ENCODE measurements around the gene MRRF. TPM values are rescaled to one million over a fixed set of nuclear protein-coding genes. Genes with fewer than 3 reads are reported as not detected.

The MRRF gene
- total and polyA plus RNA-seq, 2 donors (not counting 3 experiments of a cell fraction or from before 2014, with no cell fraction given), result 27.2 to 36.4 TPM

DNA sequence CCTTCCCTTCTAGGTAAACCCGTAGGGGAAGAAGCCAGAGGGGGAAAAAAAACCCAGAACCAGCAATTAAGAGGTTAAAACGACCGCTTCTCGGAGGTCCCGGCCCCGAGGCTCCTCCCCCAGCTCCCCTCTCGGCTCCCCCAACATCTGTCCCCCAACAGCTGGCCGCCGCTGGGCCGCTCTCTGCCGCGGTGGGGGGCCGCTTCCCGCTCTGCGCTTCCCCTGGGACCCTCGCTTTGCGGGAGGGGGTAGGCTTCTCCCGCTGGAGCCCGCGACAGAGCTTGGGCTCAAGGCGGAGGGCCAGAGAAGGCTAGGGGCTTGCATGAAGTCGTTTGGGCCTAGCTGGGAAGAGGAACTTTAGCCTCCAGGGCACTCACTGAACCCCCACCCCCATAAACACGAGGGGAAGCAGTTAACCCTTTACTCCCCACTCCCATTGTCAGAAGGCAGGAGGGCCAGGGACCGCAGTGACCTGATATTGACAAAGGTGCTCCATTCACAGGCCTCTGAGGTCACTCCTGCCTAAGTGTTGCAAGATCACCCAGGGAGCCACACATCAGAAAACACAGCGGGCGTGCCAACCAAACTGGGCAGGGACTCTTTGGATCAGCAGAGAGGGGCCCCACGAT, 43.4 kb upstream of the MRRF start:
- Histone ChIP-seq H3K79me2 (ENCODE audit: control insufficient read depth, insufficient read depth, low read length) (no peaks in the 10 kb centered on the region), H3K4me1 (ENCODE audit: control insufficient read depth, extremely low read depth, insufficient read depth, low read length) (peaks cover 9% of the 10 kb centered on the region), H3K4me2 (ENCODE audit: insufficient read depth, low read length) (no peak overlapping the region), H2AFZ (ENCODE audit: low read depth, low read length) (no peak overlapping the region), H4K20me1 (replicated peaks; ENCODE audit: control insufficient read depth, extremely low read depth, insufficient read depth, low read length) (no peaks in the 10 kb centered on the region), H3K9ac (replicated peaks; ENCODE audit: extremely low read depth, insufficient read depth, low read length) (no peak overlapping the region), H3K36me3 (ENCODE audit: control insufficient read depth in 2 of 2, extremely low read depth in 1 of 2, insufficient read depth in 2 of 2, low read length in 2 of 2) (no peaks in the 10 kb centered on the region), H3K4me3 (replicated peaks in 1 of 3; ENCODE audit: insufficient read depth in 1 of 3, low read depth in 1 of 3, low read length in 3 of 3) (no peak overlapping the region), H3K27me3 (ENCODE audit: control insufficient read depth in 2 of 2, insufficient read depth in 2 of 2, low read length in 2 of 2) (peaks cover 24 to 27% of the 10 kb centered on the region in 2 experiments), H3K9me1 (replicated peaks; ENCODE audit: control insufficient read depth, extremely low read depth, insufficient read depth, low read length) (no peaks in the 10 kb centered on the region), H3K9me3 (replicated peaks; ENCODE audit: control insufficient read depth, insufficient read depth, low read length) (no peaks in the 10 kb centered on the region), H3K27ac (ENCODE audit: insufficient read depth, low read depth, low read length) (no peak overlapping the region)
- no TSS peak for BruUV-seq (replicated peaks)
- DNase-seq (ENCODE audit: low read depth, low spot score) (no peak), FAIRE-seq (no peak)
- dilution Hi-C loops (cut with MboI; ENCODE audit: extremely low pct_ligation_motif_present, low sequenced_read_pairs) (no loop called here), intact Hi-C loops (cut with micrococcal nuclease) (no loop called here)
- TF ChIP-seq POLR2AphosphoS5 (IDR thresholded peaks at IDR 0.05; ENCODE audit: insufficient read depth, low read depth, low read length) (no peak), EZH2 (IDR thresholded peaks at IDR 0.05; ENCODE audit: borderline replicate concordance, low read depth, low read length, severe bottlenecking) (no peak), GATA2 (IDR thresholded peaks at IDR 0.05; ENCODE audit: insufficient read depth, insufficient read length, low read depth, low read length) (no peak)
- TF ChIP-seq, protein P1, sequence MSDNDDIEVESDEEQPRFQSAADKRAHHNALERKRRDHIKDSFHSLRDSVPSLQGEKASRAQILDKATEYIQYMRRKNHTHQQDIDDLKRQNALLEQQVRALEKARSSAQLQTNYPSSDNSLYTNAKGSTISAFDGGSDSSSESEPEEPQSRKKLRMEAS (IDR thresholded peaks at IDR 0.05; ENCODE audit: insufficient read depth, insufficient read length), result no peak
- ChIA-PET CTCF (interaction anchor here (1.0 to 1.3 kb wide), 4 partner anchors 87 to 129 kb away, joined by 3 to 4 read pairs (median 3); no protein-coding TSS in a partner anchor), POLR2A (no interaction called here)

DNA sequence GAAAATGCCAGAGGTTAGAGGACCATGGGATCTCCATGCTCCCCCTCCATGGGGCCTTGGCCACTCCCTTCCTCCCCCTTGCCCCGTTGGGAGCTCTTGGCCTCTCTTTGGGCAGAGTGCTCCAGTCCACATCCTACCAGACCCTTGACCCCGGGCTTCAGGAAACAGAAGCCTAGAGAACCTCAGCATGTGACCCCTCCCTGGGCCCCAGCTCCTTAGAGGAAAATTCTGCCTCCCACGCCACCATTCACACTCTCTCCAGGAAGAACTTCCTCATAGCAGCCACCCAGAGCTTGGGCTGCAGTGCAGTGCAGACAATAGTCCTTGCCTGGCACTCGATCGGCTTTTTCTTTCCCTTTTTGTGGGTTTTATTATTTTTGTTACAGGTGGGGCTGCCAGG, 41.9 kb upstream of the MRRF start:
- TF ChIP-seq, protein P1 (IDR thresholded peaks at IDR 0.05; ENCODE audit: insufficient read depth, insufficient read length), result no peak
- TF ChIP-seq MYC (IDR thresholded peaks at IDR 0.05; ENCODE audit: low read depth, low read length) (no peak), POLR2A (IDR thresholded peaks at IDR 0.05; ENCODE audit: low read depth, low read length) (no peak), JUN (IDR thresholded peaks at IDR 0.05; ENCODE audit: borderline replicate concordance, insufficient read depth, insufficient read length, low read depth) (no peak), GATA2 (IDR thresholded peaks at IDR 0.05; ENCODE audit: insufficient read depth, insufficient read length, low read depth, low read length) (no peak), EZH2 (IDR thresholded peaks at IDR 0.05; ENCODE audit: borderline replicate concordance, low read depth, low read length, severe bottlenecking) (no peak), FOS (IDR thresholded peaks at IDR 0.05; ENCODE audit: borderline replicate concordance, insufficient read depth, low read length) (no peak), POLR2AphosphoS5 (IDR thresholded peaks at IDR 0.05; ENCODE audit: insufficient read depth, low read depth, low read length) (no peak)
- TF ChIP-seq, protein P2, sequence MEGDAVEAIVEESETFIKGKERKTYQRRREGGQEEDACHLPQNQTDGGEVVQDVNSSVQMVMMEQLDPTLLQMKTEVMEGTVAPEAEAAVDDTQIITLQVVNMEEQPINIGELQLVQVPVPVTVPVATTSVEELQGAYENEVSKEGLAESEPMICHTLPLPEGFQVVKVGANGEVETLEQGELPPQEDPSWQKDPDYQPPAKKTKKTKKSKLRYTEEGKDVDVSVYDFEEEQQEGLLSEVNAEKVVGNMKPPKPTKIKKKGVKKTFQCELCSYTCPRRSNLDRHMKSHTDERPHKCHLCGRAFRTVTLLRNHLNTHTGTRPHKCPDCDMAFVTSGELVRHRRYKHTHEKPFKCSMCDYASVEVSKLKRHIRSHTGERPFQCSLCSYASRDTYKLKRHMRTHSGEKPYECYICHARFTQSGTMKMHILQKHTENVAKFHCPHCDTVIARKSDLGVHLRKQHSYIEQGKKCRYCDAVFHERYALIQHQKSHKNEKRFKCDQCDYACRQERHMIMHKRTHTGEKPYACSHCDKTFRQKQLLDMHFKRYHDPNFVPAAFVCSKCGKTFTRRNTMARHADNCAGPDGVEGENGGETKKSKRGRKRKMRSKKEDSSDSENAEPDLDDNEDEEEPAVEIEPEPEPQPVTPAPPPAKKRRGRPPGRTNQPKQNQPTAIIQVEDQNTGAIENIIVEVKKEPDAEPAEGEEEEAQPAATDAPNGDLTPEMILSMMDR (IDR thresholded peaks at IDR 0.05; ENCODE audit: extremely low read depth in 1 of 2, insufficient read depth in 1 of 2, low read depth in 1 of 2, low read length in 2 of 2), result no peak
- FAIRE-seq, result no peak
- no peaks in the 10 kb centered on the region for H3K9me1 ChIP-seq (replicated peaks; ENCODE audit: control insufficient read depth, extremely low read depth, insufficient read depth, low read length)
- H3K79me2 ChIP-seq (ENCODE audit: control insufficient read depth, insufficient read depth, low read length), result no peaks in the 10 kb centered on the region
- no peaks in the 10 kb centered on the region for H4K20me1 ChIP-seq (replicated peaks; ENCODE audit: control insufficient read depth, extremely low read depth, insufficient read depth, low read length)
- H3K4me1 ChIP-seq (ENCODE audit: control insufficient read depth, extremely low read depth, insufficient read depth, low read length), result peaks cover 16% of the 10 kb centered on the region
- no peak for DNase-seq (ENCODE audit: low read depth, low spot score)
- H3K36me3 ChIP-seq (ENCODE audit: control insufficient read depth in 2 of 2, extremely low read depth in 1 of 2, insufficient read depth in 2 of 2, low read length in 2 of 2), result no peaks in the 10 kb centered on the region
- intact Hi-C loops (cut with micrococcal nuclease) (no loop called here), dilution Hi-C loops (cut with MboI; ENCODE audit: extremely low pct_ligation_motif_present, low sequenced_read_pairs) (no loop called here)
- no peak overlapping the region for H3K4me2 ChIP-seq (ENCODE audit: insufficient read depth, low read length)
- CTCF ChIA-PET, result interaction anchor here (0.8 to 1.6 kb wide), 7 partner anchors 26 to 128 kb away, joined by 3 to 11 read pairs (median 3); no protein-coding TSS in a partner anchor
- BruUV-seq (replicated peaks), result no TSS peak
- no peaks in the 10 kb centered on the region for H3K9me3 ChIP-seq (replicated peaks; ENCODE audit: control insufficient read depth, insufficient read depth, low read length)
- POLR2A ChIA-PET, result no interaction called here
- no peak overlapping the region for H3K4me3 ChIP-seq (replicated peaks in 1 of 3; ENCODE audit: insufficient read depth in 1 of 3, low read depth in 1 of 3, low read length in 3 of 3)
- no peak overlapping the region for H3K27ac ChIP-seq (ENCODE audit: insufficient read depth, low read depth, low read length)
- peaks cover 30 to 40% of the 10 kb centered on the region in 2 experiments for H3K27me3 ChIP-seq (ENCODE audit: control insufficient read depth in 2 of 2, insufficient read depth in 2 of 2, low read length in 2 of 2)
- H3K9ac ChIP-seq (replicated peaks; ENCODE audit: extremely low read depth, insufficient read depth, low read length), result no peak overlapping the region
- no peak overlapping the region for H2AFZ ChIP-seq (ENCODE audit: low read depth, low read length)

All from endothelial cell of umbilical vein (primary cell).